ENCODE data around the gene ATAT1.

GRCh38 chr6:30614843-30615218 is 11.8 kb upstream of the ATAT1 start:
- TF ChIP-seq CTCF (IDR thresholded peaks at IDR 0.05): peak in 1 of 3 experiments; percentile 11
- no peak for TF ChIP-seq POLR2A (IDR thresholded peaks at IDR 0.05; ENCODE audit: low read depth)
- peak in 1 of 2 donors; percentile 99 for TF ChIP-seq POLR2AphosphoS5 (IDR thresholded peaks at IDR 0.05)
